ENCODE data around the gene ITPR1.
A peak's percentile ranks its signal among the peaks of the same experiment; 100 is the strongest.

The ITPR1 gene

GRCh38 chr3:4748701-4749378 lies 255.7 kb downstream of the ITPR1 start:
- WGBS (ENCODE audit: extremely low coverage, insufficient coverage, low lambda C conversion rate) = no CpG with 5 or more reads among the region's 16 CpGs
- Histone ChIP-seq H2BK5ac (ENCODE audit: low read length) (no peak overlapping the region), H4K5ac (ENCODE audit: low read length) (no peak overlapping the region), H2AK5ac (ENCODE audit: low read length) (no peak overlapping the region), H2BK15ac (replicated peaks; ENCODE audit: low read depth) (no peak overlapping the region), H3K79me2 (ENCODE audit: control insufficient read depth, insufficient read depth, low read length) (no peaks in the 10 kb centered on the region), H3K4ac (ENCODE audit: low read depth, low read length) (no peak overlapping the region), H3K18ac (ENCODE audit: low read length) (no peak overlapping the region), H3K9ac (ENCODE audit: low read length) (no peak overlapping the region), H3K27ac (ENCODE audit: low read depth, low read length) (no peak overlapping the region), H2BK120ac (ENCODE audit: low read depth, low read length) (no peak overlapping the region), H3K4me3 (ENCODE audit: low read length) (no peak overlapping the region), H3K79me1 (ENCODE audit: low read length) (no peaks in the 10 kb centered on the region), H3K4me1 (ENCODE audit: control insufficient read depth, low read depth, low read length) (peaks cover 3% of the 10 kb centered on the region), H3K23ac (ENCODE audit: low read length) (no peak overlapping the region), H4K8ac (ENCODE audit: low read depth, low read length) (no peak overlapping the region), H3K36me3 (ENCODE audit: control insufficient read depth, insufficient read depth, low read length) (no peaks in the 10 kb centered on the region), H3K27me3 (ENCODE audit: insufficient read depth, low read length, poor library complexity) (no peaks in the 10 kb centered on the region), H3K4me2 (ENCODE audit: low read length) (no peak overlapping the region), H3K56ac (ENCODE audit: low read length) (no peak overlapping the region)
- no peak for DNase-seq

- Histone ChIP-seq H3K18ac (ENCODE audit: low read length) (no peak overlapping the region), H3K36me3 (ENCODE audit: control insufficient read depth, insufficient read depth, low read length) (no peaks in the 10 kb centered on the region), H2BK5ac (ENCODE audit: low read length) (no peak overlapping the region), H3K4me2 (ENCODE audit: low read length) (no peak overlapping the region), H3K4me1 (ENCODE audit: control insufficient read depth, low read depth, low read length) (peaks cover 3% of the 10 kb centered on the region), H3K27me3 (ENCODE audit: insufficient read depth, low read length, poor library complexity) (no peaks in the 10 kb centered on the region), H3K56ac (ENCODE audit: low read length) (no peak overlapping the region), H2BK120ac (ENCODE audit: low read depth, low read length) (no peak overlapping the region), H4K8ac (ENCODE audit: low read depth, low read length) (no peak overlapping the region), H3K4me3 (ENCODE audit: low read length) (no peak overlapping the region), H3K23ac (ENCODE audit: low read length) (no peak overlapping the region), H2BK15ac (replicated peaks; ENCODE audit: low read depth) (no peak overlapping the region), H3K79me2 (ENCODE audit: control insufficient read depth, insufficient read depth, low read length) (no peaks in the 10 kb centered on the region), H3K79me1 (ENCODE audit: low read length) (no peaks in the 10 kb centered on the region), H3K27ac (ENCODE audit: low read depth, low read length) (no peak overlapping the region), H3K4ac (ENCODE audit: low read depth, low read length) (no peak overlapping the region), H2AK5ac (ENCODE audit: low read length) (no peak overlapping the region), H3K9ac (ENCODE audit: low read length) (no peak overlapping the region), H4K5ac (ENCODE audit: low read length) (no peak overlapping the region)
- no CpG with 5 or more reads among the region's 5 CpGs for WGBS (ENCODE audit: extremely low coverage, insufficient coverage, low lambda C conversion rate)
- peak; percentile 11 for DNase-seq
Observed at GRCh38 chr3:4749567-4750002, 256.4 kb downstream of the ITPR1 start.

- Histone ChIP-seq H3K79me2 (ENCODE audit: control insufficient read depth, insufficient read depth, low read length) (no peaks in the 10 kb centered on the region), H3K18ac (ENCODE audit: low read length) (no peak overlapping the region), H3K4me3 (ENCODE audit: low read length) (no peak overlapping the region), H3K27ac (ENCODE audit: low read depth, low read length) (peak overlapping the region; percentile 41), H4K5ac (ENCODE audit: low read length) (no peak overlapping the region), H3K4ac (ENCODE audit: low read depth, low read length) (no peak overlapping the region), H3K4me1 (ENCODE audit: control insufficient read depth, low read depth, low read length) (peaks cover 3% of the 10 kb centered on the region), H2BK5ac (ENCODE audit: low read length) (no peak overlapping the region), H2BK120ac (ENCODE audit: low read depth, low read length) (no peak overlapping the region), H2AK5ac (ENCODE audit: low read length) (no peak overlapping the region), H3K27me3 (ENCODE audit: insufficient read depth, low read length, poor library complexity) (no peaks in the 10 kb centered on the region), H3K23ac (ENCODE audit: low read length) (no peak overlapping the region), H4K8ac (ENCODE audit: low read depth, low read length) (no peak overlapping the region), H3K9ac (ENCODE audit: low read length) (no peak overlapping the region), H3K79me1 (ENCODE audit: low read length) (no peaks in the 10 kb centered on the region), H3K56ac (ENCODE audit: low read length) (no peak overlapping the region), H3K36me3 (ENCODE audit: control insufficient read depth, insufficient read depth, low read length) (no peaks in the 10 kb centered on the region), H3K4me2 (ENCODE audit: low read length) (no peak overlapping the region), H2BK15ac (replicated peaks; ENCODE audit: low read depth) (no peak overlapping the region)
- no CpG with 5 or more reads among the region's 7 CpGs for WGBS (ENCODE audit: extremely low coverage, insufficient coverage, low lambda C conversion rate)
- peak; percentile 46 for DNase-seq
Observed at GRCh38 chr3:4750306-4750968, 257.3 kb downstream of the ITPR1 start.

- Histone ChIP-seq H3K79me2 (ENCODE audit: control insufficient read depth, insufficient read depth, low read length) (no peaks in the 10 kb centered on the region), H2BK5ac (ENCODE audit: low read length) (no peak overlapping the region), H3K36me3 (ENCODE audit: control insufficient read depth, insufficient read depth, low read length) (no peaks in the 10 kb centered on the region), H3K4me2 (ENCODE audit: low read length) (no peak overlapping the region), H3K27me3 (ENCODE audit: insufficient read depth, low read length, poor library complexity) (no peaks in the 10 kb centered on the region), H3K18ac (ENCODE audit: low read length) (no peak overlapping the region), H2AK5ac (ENCODE audit: low read length) (no peak overlapping the region), H3K27ac (ENCODE audit: low read depth, low read length) (peak overlapping the region; percentile 41), H3K23ac (ENCODE audit: low read length) (no peak overlapping the region), H2BK120ac (ENCODE audit: low read depth, low read length) (no peak overlapping the region), H3K4me1 (ENCODE audit: control insufficient read depth, low read depth, low read length) (peaks cover 3% of the 10 kb centered on the region), H3K4ac (ENCODE audit: low read depth, low read length) (no peak overlapping the region), H4K5ac (ENCODE audit: low read length) (no peak overlapping the region), H3K9ac (ENCODE audit: low read length) (no peak overlapping the region), H4K8ac (ENCODE audit: low read depth, low read length) (no peak overlapping the region), H3K4me3 (ENCODE audit: low read length) (no peak overlapping the region), H3K56ac (ENCODE audit: low read length) (no peak overlapping the region), H3K79me1 (ENCODE audit: low read length) (no peaks in the 10 kb centered on the region), H2BK15ac (replicated peaks; ENCODE audit: low read depth) (peak overlapping the region; percentile 14)
- no peak for DNase-seq
- WGBS (ENCODE audit: extremely low coverage, insufficient coverage, low lambda C conversion rate) = no CpG with 5 or more reads among the region's 7 CpGs
Observed at GRCh38 chr3:4751029-4751501, 257.9 kb downstream of the ITPR1 start.

GRCh38 chr3:4751502-4752101 lies 258.5 kb downstream of the ITPR1 start:
- Histone ChIP-seq H3K4me1 (ENCODE audit: control insufficient read depth, low read depth, low read length) (peaks cover 3% of the 10 kb centered on the region), H3K4me3 (ENCODE audit: low read length) (no peak overlapping the region), H4K8ac (ENCODE audit: low read depth, low read length) (no peak overlapping the region), H3K36me3 (ENCODE audit: control insufficient read depth, insufficient read depth, low read length) (no peaks in the 10 kb centered on the region), H2AK5ac (ENCODE audit: low read length) (no peak overlapping the region), H3K79me2 (ENCODE audit: control insufficient read depth, insufficient read depth, low read length) (no peaks in the 10 kb centered on the region), H3K9ac (ENCODE audit: low read length) (no peak overlapping the region), H3K27ac (ENCODE audit: low read depth, low read length) (peak overlapping the region; percentile 30), H3K56ac (ENCODE audit: low read length) (no peak overlapping the region), H3K23ac (ENCODE audit: low read length) (no peak overlapping the region), H2BK15ac (replicated peaks; ENCODE audit: low read depth) (no peak overlapping the region), H3K27me3 (ENCODE audit: insufficient read depth, low read length, poor library complexity) (no peaks in the 10 kb centered on the region), H2BK5ac (ENCODE audit: low read length) (no peak overlapping the region), H3K4ac (ENCODE audit: low read depth, low read length) (no peak overlapping the region), H3K18ac (ENCODE audit: low read length) (no peak overlapping the region), H2BK120ac (ENCODE audit: low read depth, low read length) (peak overlapping the region; percentile 61), H3K4me2 (ENCODE audit: low read length) (no peak overlapping the region), H3K79me1 (ENCODE audit: low read length) (no peaks in the 10 kb centered on the region), H4K5ac (ENCODE audit: low read length) (no peak overlapping the region)
- WGBS (ENCODE audit: extremely low coverage, insufficient coverage, low lambda C conversion rate) = no CpG with 5 or more reads among the region's 5 CpGs
- DNase-seq = peak; percentile 17
